Measurements from ENCODE around the gene KMO.
A peak's percentile ranks its signal among the peaks of the same experiment; 100 is the strongest.

KMO gene

DNA sequence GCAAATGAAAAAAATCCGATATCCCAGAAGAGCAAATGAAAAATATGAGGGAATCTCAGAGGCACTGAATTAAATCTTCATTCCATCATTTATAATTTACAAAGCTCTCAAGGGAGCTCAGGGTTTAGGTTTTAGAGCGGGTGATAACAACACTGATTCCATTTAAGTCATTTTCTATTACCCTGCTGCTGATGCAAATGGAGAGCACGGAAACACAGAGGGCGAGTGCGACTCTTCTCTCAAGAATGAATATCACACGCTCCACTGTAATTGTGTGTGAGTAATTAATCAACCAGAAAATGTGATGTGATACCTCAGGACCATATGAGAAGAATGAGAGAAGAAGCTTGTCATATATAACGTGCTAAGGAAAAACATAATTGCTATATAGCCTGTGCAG lies 85.2 kb downstream of the KMO start:
- TF ChIP-seq, protein P1, sequence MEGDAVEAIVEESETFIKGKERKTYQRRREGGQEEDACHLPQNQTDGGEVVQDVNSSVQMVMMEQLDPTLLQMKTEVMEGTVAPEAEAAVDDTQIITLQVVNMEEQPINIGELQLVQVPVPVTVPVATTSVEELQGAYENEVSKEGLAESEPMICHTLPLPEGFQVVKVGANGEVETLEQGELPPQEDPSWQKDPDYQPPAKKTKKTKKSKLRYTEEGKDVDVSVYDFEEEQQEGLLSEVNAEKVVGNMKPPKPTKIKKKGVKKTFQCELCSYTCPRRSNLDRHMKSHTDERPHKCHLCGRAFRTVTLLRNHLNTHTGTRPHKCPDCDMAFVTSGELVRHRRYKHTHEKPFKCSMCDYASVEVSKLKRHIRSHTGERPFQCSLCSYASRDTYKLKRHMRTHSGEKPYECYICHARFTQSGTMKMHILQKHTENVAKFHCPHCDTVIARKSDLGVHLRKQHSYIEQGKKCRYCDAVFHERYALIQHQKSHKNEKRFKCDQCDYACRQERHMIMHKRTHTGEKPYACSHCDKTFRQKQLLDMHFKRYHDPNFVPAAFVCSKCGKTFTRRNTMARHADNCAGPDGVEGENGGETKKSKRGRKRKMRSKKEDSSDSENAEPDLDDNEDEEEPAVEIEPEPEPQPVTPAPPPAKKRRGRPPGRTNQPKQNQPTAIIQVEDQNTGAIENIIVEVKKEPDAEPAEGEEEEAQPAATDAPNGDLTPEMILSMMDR (IDR thresholded peaks at IDR 0.05; ENCODE audit: control insufficient read depth, extremely low read depth, insufficient read depth), result no peak
- DNase-seq (ENCODE audit: low read depth), result no peak
- no peak overlapping the region for H3K4me3 ChIP-seq (ENCODE audit: low read depth, low read length)

DNA sequence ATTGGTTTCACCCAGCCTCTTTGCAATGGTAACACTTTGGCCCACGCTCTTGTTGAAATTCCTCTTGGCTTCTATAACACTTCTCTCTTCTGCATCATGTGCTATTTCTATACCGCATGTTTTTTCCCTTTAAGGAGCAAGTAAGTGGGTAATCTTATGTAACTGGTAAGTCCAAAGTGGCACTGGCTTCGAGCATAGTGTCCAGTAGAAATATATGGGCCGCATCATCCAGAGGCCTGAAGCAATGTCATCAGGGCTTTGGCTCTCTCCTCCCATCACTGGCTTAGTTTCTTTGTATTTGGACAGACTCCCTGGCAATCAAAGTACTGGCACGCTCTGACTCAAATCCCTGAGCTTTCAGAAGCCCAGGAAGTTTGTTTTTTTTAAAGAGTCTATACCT lies 90.5 kb downstream of the KMO start:
- H3K4me3 ChIP-seq (ENCODE audit: low read depth, low read length), result no peak overlapping the region
- no peak for DNase-seq (ENCODE audit: low read depth)
- TF ChIP-seq, protein P1 (IDR thresholded peaks at IDR 0.05; ENCODE audit: control insufficient read depth, extremely low read depth, insufficient read depth), result no peak

DNA sequence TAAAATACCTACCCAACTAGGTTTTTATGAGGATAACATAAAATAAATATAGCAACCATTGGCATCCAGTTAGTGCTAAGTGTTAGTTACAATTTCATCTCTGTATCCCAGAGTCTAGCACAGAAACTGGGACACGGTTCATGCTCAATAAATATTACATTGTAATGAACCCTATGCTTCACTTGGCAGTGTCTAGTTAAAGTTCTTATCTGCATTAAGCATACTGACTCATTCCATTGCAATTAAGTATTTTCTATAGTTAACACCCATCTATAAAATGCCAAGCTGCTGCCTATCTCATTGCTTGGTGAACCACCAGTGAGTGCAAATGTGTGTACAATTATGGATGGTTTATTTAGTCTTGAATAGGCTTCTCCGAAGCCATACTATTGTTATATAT lies 92.8 kb downstream of the KMO start:
- no peak overlapping the region for H3K4me3 ChIP-seq (ENCODE audit: low read depth, low read length)
- TF ChIP-seq, protein P1 (IDR thresholded peaks at IDR 0.05; ENCODE audit: control insufficient read depth, extremely low read depth, insufficient read depth), result no peak
- no peak for DNase-seq (ENCODE audit: low read depth)

DNA sequence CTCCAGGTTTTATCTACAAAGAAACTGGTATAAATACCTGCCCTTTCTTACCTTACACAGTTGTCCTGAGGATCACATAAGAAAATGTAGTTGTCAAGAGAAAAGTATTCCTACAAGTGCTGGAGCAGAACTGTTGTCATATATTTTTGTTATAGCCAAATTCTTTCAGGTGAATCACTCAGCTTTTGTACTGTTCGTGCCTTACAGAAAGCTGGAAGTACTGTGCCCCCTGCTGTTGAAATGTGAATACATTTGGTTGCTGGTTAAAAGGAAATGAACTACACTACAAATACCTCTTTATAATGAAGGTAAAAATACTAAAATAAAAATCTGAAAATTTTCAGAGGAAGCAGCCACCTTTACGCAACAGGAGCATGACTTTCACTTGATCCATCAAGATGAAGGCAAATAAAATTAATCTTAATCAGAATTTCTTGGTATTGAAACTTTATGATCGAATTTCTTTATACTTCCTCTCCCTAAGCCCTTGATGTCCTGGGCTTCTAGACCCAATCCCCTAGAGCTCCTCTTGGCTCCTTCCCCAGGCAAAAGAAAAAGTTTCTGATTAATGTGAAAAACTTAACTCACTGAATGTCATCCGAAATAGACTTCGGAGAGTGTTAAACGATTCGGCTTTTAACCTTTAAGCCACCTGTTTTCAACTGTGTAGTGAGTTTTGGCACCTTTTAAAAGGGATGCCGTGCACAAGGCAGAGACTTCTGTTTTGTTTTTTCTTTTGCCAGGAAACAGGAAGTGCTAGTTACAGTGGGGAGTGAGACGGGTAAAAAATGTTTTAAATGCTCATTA lies 95.5 kb downstream of the KMO start:
- H3K4me3 ChIP-seq (ENCODE audit: low read depth, low read length), result no peak overlapping the region
- TF ChIP-seq, protein P1 (IDR thresholded peaks at IDR 0.05; ENCODE audit: control insufficient read depth, extremely low read depth, insufficient read depth), result peak; percentile 76
- DNase-seq (ENCODE audit: low read depth), result no peak

DNA sequence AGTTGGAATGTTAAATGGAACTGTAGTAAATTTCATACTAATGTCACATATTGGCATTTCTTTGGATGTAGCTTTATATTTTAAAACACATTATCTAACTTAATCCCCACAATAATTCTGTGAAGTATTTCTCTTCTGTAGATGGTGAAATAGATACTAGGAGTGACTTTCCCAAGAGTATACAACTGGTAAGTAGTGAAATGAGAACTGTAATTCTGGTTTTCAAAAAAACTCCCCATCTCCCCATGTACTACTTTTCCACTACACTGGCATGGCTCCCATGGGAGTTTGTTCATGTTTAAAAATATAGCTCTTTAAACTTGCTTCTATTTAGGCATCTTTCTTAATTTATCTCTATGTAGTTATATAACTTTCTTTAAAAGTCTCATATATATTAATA lies 97.8 kb downstream of the KMO start:
- no peak for DNase-seq (ENCODE audit: low read depth)
- H3K4me3 ChIP-seq (ENCODE audit: low read depth, low read length), result no peak overlapping the region
- TF ChIP-seq, protein P1 (IDR thresholded peaks at IDR 0.05; ENCODE audit: control insufficient read depth, extremely low read depth, insufficient read depth), result no peak

DNA sequence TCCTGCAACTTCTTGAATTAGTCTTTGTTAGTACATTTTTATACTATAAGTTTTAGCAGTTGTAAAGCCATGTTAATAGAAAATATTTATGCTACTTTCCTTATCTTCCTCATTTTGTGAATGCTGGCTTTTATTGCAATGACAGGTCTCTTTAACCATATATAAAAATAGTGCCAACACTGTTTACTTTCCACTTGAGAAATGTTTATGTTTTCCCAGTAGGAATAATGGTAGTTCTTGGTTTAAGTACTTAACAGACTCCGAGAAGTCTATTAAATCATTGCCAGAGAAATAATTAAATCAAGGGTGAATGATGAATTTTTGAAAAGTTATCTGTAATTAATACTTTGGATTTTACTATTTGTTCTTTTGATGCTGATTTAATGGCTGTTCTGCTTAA lies 98.3 kb downstream of the KMO start:
- TF ChIP-seq, protein P1 (IDR thresholded peaks at IDR 0.05; ENCODE audit: control insufficient read depth, extremely low read depth, insufficient read depth), result no peak
- DNase-seq (ENCODE audit: low read depth), result no peak

DNA sequence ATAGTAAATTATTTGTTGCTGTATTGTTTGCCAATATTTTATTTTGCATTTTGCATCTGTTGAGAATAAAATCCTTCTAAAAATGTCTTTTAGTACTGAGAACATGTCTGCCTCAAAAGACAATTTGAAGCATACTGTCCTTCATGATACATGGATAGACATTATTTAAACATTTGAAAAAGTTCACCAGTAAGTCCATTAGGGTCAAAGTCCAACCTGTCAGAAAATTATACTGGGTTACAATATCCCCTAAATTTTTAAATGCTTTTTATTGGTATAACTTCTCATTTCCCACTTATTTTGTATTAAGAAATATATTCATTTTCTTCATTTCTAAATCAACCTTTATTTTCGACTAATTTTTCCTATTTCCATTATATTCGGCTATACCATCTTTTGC lies 98.7 kb downstream of the KMO start:
- DNase-seq (ENCODE audit: low read depth), result no peak
- H3K4me3 ChIP-seq (ENCODE audit: low read depth, low read length), result no peak overlapping the region
- TF ChIP-seq, protein P1 (IDR thresholded peaks at IDR 0.05; ENCODE audit: control insufficient read depth, extremely low read depth, insufficient read depth), result no peak

More for the DNA sequence above, 98.3 kb downstream of the KMO start:
- no peak overlapping the region for H3K4me3 ChIP-seq (ENCODE audit: low read depth, low read length)

Data from LNCaP clone FGC (cell line).